SH-SY5Y (cell line): ENCODE data around the gene XIRP2.

Source experiments
- GATA2 ChIP-seq: IDR thresholded peaks from 2 replicates; pipeline ENCODE4 v1.6.1; 2011; ENCODE audit warnings: mild to moderate bottlenecking, low read depth, low read length
- GATA3 ChIP-seq: IDR thresholded peaks from 2 replicates; pipeline ENCODE4 v1.6.1; 2011; ENCODE audit warnings: low read depth, mild to moderate bottlenecking, low read length, moderate library complexity

The XIRP2 gene

GRCh38 chr2:166888180-166888579 is at the start of gene XIRP2:
TSS of gene XIRP2 (plus strand) at chr2:166888480. CDS start at chr2:166903483, 15,003 bp downstream.
- TF ChIP-seq GATA2 = no peak
- no peak for TF ChIP-seq GATA3

GRCh38 chr2:166841152-166841551 is 47.1 kb upstream of the XIRP2 start:
- no peak for TF ChIP-seq GATA3
- TF ChIP-seq GATA2 = no peak

GRCh38 chr2:166841679-166842078 is 46.6 kb upstream of the XIRP2 start:
- TF ChIP-seq GATA2 (no peak), GATA3 (no peak)

- TF ChIP-seq GATA3 (no peak), GATA2 (no peak)
These were observed 44.2 kb upstream of the XIRP2 start for GRCh38 chr2:166844111-166844510.

GRCh38 chr2:166862468-166863132 is 25.7 kb upstream of the XIRP2 start:
- TF ChIP-seq GATA3 = no peak
- no peak for TF ChIP-seq GATA2

GRCh38 chr2:166867874-166868514 is 20.3 kb upstream of the XIRP2 start:
- no peak for TF ChIP-seq GATA3
- TF ChIP-seq GATA2 = no peak

- no peak for TF ChIP-seq GATA3
- no peak for TF ChIP-seq GATA2
These were observed 17.9 kb upstream of the XIRP2 start for GRCh38 chr2:166870346-166870745.

- no peak for TF ChIP-seq GATA3
- TF ChIP-seq GATA2 = no peak
These were observed 7.1 kb upstream of the XIRP2 start for GRCh38 chr2:166881177-166881576.

GRCh38 chr2:166882851-166883250 is 5.4 kb upstream of the XIRP2 start:
- no peak for TF ChIP-seq GATA3
- no peak for TF ChIP-seq GATA2

- TF ChIP-seq GATA3 (no peak), GATA2 (no peak)
These were observed 3.4 kb downstream of the XIRP2 start for GRCh38 chr2:166891727-166892126.

GRCh38 chr2:166892397-166892796 is 4.1 kb downstream of the XIRP2 start:
- TF ChIP-seq GATA3 (no peak), GATA2 (no peak)

GRCh38 chr2:166895243-166895642 is 7.0 kb downstream of the XIRP2 start:
- TF ChIP-seq GATA3 (no peak), GATA2 (no peak)

- no peak for TF ChIP-seq GATA3
- no peak for TF ChIP-seq GATA2
These were observed 9.4 kb downstream of the XIRP2 start for GRCh38 chr2:166897666-166898065.

- TF ChIP-seq GATA2 = no peak
- TF ChIP-seq GATA3 = no peak
These were observed 11.4 kb downstream of the XIRP2 start for GRCh38 chr2:166899676-166900075.

GRCh38 chr2:166900700-166901099 is 12.4 kb downstream of the XIRP2 start:
- TF ChIP-seq GATA3 = no peak
- TF ChIP-seq GATA2 = no peak

- no peak for TF ChIP-seq GATA3
- TF ChIP-seq GATA2 = no peak
These were observed 13.1 kb downstream of the XIRP2 start for GRCh38 chr2:166901336-166901735.
